Measurements from ENCODE around the gene SRD5A1.
"Not testable (repeated sequence)": the region's sequence is repeated elsewhere in the genome, so short reads cannot be mapped to it uniquely, and the experiment has no call there.

The SRD5A1 gene

DNA sequence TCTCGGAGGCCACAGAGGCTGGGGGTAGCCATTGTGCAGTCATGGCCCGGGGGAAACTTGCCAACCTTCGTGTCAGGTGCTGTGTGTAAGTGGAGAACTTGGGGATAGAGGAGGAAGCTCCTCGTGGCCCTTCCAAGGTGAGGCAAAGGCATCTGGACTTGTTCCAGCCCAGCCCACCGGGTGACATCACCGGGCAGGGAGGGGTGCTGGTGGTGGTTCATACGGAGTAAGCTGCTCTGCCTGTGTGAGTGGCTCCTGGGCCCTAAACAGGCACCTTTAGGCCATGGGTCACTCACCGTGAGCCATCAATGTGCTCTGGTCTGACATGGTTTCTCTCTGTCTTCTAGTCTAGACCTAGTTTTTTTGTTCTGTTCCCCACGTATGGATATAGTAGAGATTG lies 35.5 kb downstream of the SRD5A1 start:
- H3K27ac ChIP-seq (ENCODE audit: low read depth, low read length); H3K9ac ChIP-seq (ENCODE audit: low read depth, low read length); H3K4me3 ChIP-seq (ENCODE audit: low read depth, low read length); H3K36me3 ChIP-seq (ENCODE audit: control insufficient read depth, insufficient read depth, low read length); H3K27me3 ChIP-seq (ENCODE audit: control insufficient read depth, insufficient read depth, low read length); H3K9me3 ChIP-seq (ENCODE audit: control insufficient read depth, insufficient read depth, low read length); H3K4me1 ChIP-seq (ENCODE audit: control insufficient read depth, insufficient read depth, low read length): not testable (repeated sequence)

GRCh38 chr5:6673031-6673430 lies 39.8 kb downstream of the SRD5A1 start:
- H3K9ac ChIP-seq (ENCODE audit: low read depth, low read length), result no peak overlapping the region
- H3K27me3 ChIP-seq (ENCODE audit: control insufficient read depth, insufficient read depth, low read length), result no peaks in the 10 kb centered on the region
- peaks cover 8% of the 10 kb centered on the region; the same call in 1 of the 2 replicates for H3K9me3 ChIP-seq (ENCODE audit: control insufficient read depth, insufficient read depth, low read length)
- H3K27ac ChIP-seq (ENCODE audit: low read depth, low read length), result no peak overlapping the region
- no peaks in the 10 kb centered on the region for H3K4me1 ChIP-seq (ENCODE audit: control insufficient read depth, insufficient read depth, low read length)
- H3K4me3 ChIP-seq (ENCODE audit: low read depth, low read length), result no peak overlapping the region
- H3K36me3 ChIP-seq (ENCODE audit: control insufficient read depth, insufficient read depth, low read length), result no peaks in the 10 kb centered on the region

GRCh38 chr5:6673963-6674362 lies 40.7 kb downstream of the SRD5A1 start:
- Histone ChIP-seq H3K9me3 (ENCODE audit: control insufficient read depth, insufficient read depth, low read length) (peaks cover 8% of the 10 kb centered on the region; the same call in 1 of the 2 replicates), H3K36me3 (ENCODE audit: control insufficient read depth, insufficient read depth, low read length) (no peaks in the 10 kb centered on the region), H3K27ac (ENCODE audit: low read depth, low read length) (no peak overlapping the region), H3K4me1 (ENCODE audit: control insufficient read depth, insufficient read depth, low read length) (no peaks in the 10 kb centered on the region), H3K27me3 (ENCODE audit: control insufficient read depth, insufficient read depth, low read length) (no peaks in the 10 kb centered on the region), H3K9ac (ENCODE audit: low read depth, low read length) (no peak overlapping the region), H3K4me3 (ENCODE audit: low read depth, low read length) (no peak overlapping the region)

DNA sequence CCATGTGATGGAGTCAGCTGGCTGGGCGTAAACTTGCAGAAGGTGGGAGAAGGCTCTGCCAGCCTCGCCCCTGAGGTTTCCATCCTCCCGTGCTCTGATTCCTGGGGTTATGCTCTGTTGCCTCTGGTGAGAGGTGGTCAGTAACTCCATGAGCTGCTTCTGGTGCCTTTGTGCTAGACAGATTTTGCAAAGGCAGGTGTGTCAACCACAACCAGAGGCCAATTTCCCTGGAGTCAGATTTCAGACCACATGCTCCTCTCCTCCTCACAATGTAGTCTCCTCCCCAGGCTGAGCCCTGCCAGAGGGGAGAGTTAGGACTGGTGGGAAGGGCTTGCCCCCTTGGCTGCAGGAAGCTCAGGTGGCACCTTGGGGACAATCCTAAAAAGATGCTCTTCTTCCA lies 41.2 kb downstream of the SRD5A1 start:
- H3K4me3 ChIP-seq (ENCODE audit: low read depth, low read length), result no peak overlapping the region
- no peak overlapping the region for H3K9ac ChIP-seq (ENCODE audit: low read depth, low read length)
- H3K27me3 ChIP-seq (ENCODE audit: control insufficient read depth, insufficient read depth, low read length), result no peaks in the 10 kb centered on the region
- H3K9me3 ChIP-seq (ENCODE audit: control insufficient read depth, insufficient read depth, low read length), result peaks cover 8% of the 10 kb centered on the region; the same call in 1 of the 2 replicates
- H3K4me1 ChIP-seq (ENCODE audit: control insufficient read depth, insufficient read depth, low read length), result no peaks in the 10 kb centered on the region
- H3K27ac ChIP-seq (ENCODE audit: low read depth, low read length), result no peak overlapping the region
- H3K36me3 ChIP-seq (ENCODE audit: control insufficient read depth, insufficient read depth, low read length), result no peaks in the 10 kb centered on the region

GRCh38 chr5:6674886-6675285 lies 41.6 kb downstream of the SRD5A1 start:
- Histone ChIP-seq H3K27me3 (ENCODE audit: control insufficient read depth, insufficient read depth, low read length) (no peaks in the 10 kb centered on the region), H3K36me3 (ENCODE audit: control insufficient read depth, insufficient read depth, low read length) (no peaks in the 10 kb centered on the region), H3K4me3 (ENCODE audit: low read depth, low read length) (no peak overlapping the region), H3K9me3 (ENCODE audit: control insufficient read depth, insufficient read depth, low read length) (peaks cover 8% of the 10 kb centered on the region; the same call in 1 of the 2 replicates), H3K4me1 (ENCODE audit: control insufficient read depth, insufficient read depth, low read length) (no peaks in the 10 kb centered on the region), H3K27ac (ENCODE audit: low read depth, low read length) (no peak overlapping the region), H3K9ac (ENCODE audit: low read depth, low read length) (no peak overlapping the region)

DNA sequence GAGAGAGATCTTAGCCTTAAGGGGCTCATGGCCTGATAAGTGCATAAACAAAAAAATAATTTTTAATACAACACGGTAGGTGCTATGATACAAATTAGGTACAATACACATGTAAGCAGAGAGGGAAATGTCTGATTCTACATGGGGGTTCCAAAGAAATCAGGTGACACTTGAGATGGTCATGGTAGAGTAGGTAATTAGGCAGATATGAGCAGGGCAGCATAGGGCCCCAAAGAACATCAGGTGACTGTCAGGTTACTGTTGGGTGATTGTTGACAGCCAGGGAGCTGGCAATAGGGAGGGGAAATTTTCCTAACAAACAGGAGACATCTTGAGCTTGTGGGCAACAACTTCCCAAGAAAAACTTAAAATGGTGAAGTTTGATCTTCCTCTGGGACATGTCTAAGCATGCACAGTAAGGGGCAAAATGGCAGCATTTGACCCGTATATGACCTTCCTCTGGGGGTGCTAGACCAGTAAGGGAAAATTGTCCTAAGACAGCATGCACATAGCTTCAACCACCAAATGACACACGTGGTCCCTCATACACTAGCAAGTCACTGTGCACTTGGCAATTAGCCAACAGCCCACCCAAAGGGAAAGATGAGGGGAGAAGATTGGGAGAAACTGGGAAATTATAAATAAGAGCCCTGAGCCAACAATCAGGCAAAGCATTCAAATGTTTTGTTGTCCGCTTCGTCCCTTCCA lies 42.7 kb downstream of the SRD5A1 start:
- no peaks in the 10 kb centered on the region for H3K4me1 ChIP-seq (ENCODE audit: control insufficient read depth, insufficient read depth, low read length)

DNA sequence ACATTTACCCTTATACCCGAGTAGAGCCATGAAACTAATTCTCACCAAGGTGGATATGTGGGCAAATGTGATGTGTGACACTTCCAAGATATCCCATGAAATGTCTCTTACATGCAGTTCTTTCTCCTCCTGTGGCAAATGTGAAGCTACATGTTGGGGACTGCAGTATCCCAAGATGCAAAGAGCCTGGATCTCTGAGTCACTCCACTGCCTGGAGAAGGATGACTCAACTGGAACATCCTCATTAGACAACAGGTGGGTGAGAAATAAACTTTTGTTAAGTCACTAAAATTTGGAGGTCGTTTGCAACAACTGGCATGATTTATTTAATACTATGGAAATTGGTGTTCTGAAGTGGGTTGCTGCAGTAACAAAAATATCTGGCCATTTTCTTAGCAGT lies 43.5 kb downstream of the SRD5A1 start:
- Histone ChIP-seq H3K4me3 (ENCODE audit: low read depth, low read length) (no peak overlapping the region), H3K36me3 (ENCODE audit: control insufficient read depth, insufficient read depth, low read length) (no peaks in the 10 kb centered on the region), H3K27ac (ENCODE audit: low read depth, low read length) (no peak overlapping the region), H3K9me3 (ENCODE audit: control insufficient read depth, insufficient read depth, low read length) (peaks cover 8% of the 10 kb centered on the region; the same call in 1 of the 2 replicates), H3K4me1 (ENCODE audit: control insufficient read depth, insufficient read depth, low read length) (no peaks in the 10 kb centered on the region), H3K27me3 (ENCODE audit: control insufficient read depth, insufficient read depth, low read length) (no peaks in the 10 kb centered on the region), H3K9ac (ENCODE audit: low read depth, low read length) (no peak overlapping the region)

More for the DNA sequence above, 42.7 kb downstream of the SRD5A1 start:
- Histone ChIP-seq H3K27me3 (ENCODE audit: control insufficient read depth, insufficient read depth, low read length) (no peaks in the 10 kb centered on the region), H3K4me3 (ENCODE audit: low read depth, low read length) (no peak overlapping the region), H3K9me3 (ENCODE audit: control insufficient read depth, insufficient read depth, low read length) (peaks cover 8% of the 10 kb centered on the region; the same call in 1 of the 2 replicates), H3K36me3 (ENCODE audit: control insufficient read depth, insufficient read depth, low read length) (no peaks in the 10 kb centered on the region), H3K9ac (ENCODE audit: low read depth, low read length) (no peak overlapping the region), H3K27ac (ENCODE audit: low read depth, low read length) (no peak overlapping the region)

DNA sequence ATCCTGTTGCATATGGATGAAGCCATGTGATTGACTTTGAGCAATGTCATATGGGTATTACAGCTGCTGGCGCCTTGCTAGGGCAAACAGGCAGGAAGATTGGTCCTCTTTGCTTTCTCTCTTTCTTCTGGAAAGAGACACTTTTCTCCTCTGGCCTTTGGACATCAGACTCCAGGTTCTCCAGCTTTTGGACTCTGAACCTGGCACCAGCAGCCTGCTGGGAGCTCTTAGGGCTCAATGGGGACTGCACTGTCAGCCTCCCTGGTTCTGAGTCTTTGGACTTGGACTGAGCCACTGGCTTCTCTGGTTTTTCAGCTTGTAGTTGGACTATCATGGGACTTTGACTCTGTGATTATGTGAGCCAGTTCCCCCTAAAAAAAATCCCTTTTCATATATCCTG lies 45.1 kb downstream of the SRD5A1 start:
- Histone ChIP-seq H3K9ac (ENCODE audit: low read depth, low read length) (no peak overlapping the region), H3K27me3 (ENCODE audit: control insufficient read depth, insufficient read depth, low read length) (no peaks in the 10 kb centered on the region), H3K4me3 (ENCODE audit: low read depth, low read length) (no peak overlapping the region), H3K27ac (ENCODE audit: low read depth, low read length) (no peak overlapping the region), H3K36me3 (ENCODE audit: control insufficient read depth, insufficient read depth, low read length) (no peaks in the 10 kb centered on the region), H3K9me3 (ENCODE audit: control insufficient read depth, insufficient read depth, low read length) (peaks cover 5% of the 10 kb centered on the region; the same call in 1 of the 2 replicates), H3K4me1 (ENCODE audit: control insufficient read depth, insufficient read depth, low read length) (no peaks in the 10 kb centered on the region)

GRCh38 chr5:6680922-6681321 lies 47.7 kb downstream of the SRD5A1 start:
- H3K36me3 ChIP-seq (ENCODE audit: control insufficient read depth, insufficient read depth, low read length), result no peaks in the 10 kb centered on the region
- H3K27me3 ChIP-seq (ENCODE audit: control insufficient read depth, insufficient read depth, low read length), result no peaks in the 10 kb centered on the region; the same call in 1 of the 2 replicates
- no peak overlapping the region for H3K9ac ChIP-seq (ENCODE audit: low read depth, low read length)
- no peak overlapping the region for H3K4me3 ChIP-seq (ENCODE audit: low read depth, low read length)
- no peak overlapping the region for H3K27ac ChIP-seq (ENCODE audit: low read depth, low read length)
- no peaks in the 10 kb centered on the region for H3K9me3 ChIP-seq (ENCODE audit: control insufficient read depth, insufficient read depth, low read length)
- H3K4me1 ChIP-seq (ENCODE audit: control insufficient read depth, insufficient read depth, low read length), result no peaks in the 10 kb centered on the region

DNA sequence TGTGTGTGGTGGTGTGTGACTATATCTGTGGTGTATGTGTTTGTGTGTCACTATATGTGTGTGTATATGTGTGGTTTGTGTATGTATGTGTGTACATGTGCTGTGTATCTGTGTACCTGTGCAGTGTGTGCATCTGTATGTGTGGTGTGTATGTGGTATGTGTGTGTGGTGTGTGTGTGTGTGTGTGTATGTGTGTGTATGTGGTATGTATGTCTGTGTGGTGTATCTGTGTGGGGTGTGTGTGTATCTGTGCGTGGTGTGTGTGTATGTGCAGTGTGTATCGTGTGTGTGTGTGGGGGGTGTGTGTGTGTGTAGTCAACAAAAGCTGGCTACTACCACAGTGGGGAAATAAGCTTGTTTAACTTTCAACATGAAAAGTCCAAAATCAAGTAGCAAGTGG lies 48.4 kb downstream of the SRD5A1 start:
- no peaks in the 10 kb centered on the region for H3K4me1 ChIP-seq (ENCODE audit: control insufficient read depth, insufficient read depth, low read length)
- no peaks in the 10 kb centered on the region for H3K36me3 ChIP-seq (ENCODE audit: control insufficient read depth, insufficient read depth, low read length)
- H3K9me3 ChIP-seq (ENCODE audit: control insufficient read depth, insufficient read depth, low read length), result no peaks in the 10 kb centered on the region
- no peak overlapping the region for H3K9ac ChIP-seq (ENCODE audit: low read depth, low read length)
- H3K27ac ChIP-seq (ENCODE audit: low read depth, low read length), result no peak overlapping the region
- H3K4me3 ChIP-seq (ENCODE audit: low read depth, low read length), result no peak overlapping the region
- H3K27me3 ChIP-seq (ENCODE audit: control insufficient read depth, insufficient read depth, low read length), result no peaks in the 10 kb centered on the region; the same call in 1 of the 2 replicates

DNA sequence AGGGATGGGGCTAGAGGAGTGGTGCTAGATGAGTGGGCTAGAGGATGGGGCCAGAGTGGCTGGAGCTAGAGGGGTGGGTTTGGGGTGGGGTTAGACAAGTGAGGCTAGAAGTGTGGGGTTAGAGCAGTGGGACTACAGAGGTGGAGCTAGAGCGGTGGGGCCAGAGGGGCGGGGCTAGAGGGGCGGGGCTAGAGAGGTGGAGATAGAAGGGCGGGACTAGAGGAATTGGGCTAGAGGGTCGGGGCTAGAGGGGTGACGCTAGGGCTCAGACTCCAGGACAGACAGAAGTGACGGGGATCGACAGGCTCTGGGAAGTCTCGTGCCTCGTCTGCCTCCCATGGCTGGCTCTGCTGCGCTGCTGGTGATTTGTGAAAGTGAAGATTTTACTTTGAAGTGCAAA lies 49.0 kb downstream of the SRD5A1 start:
- Histone ChIP-seq H3K4me1 (ENCODE audit: control insufficient read depth, insufficient read depth, low read length) (no peaks in the 10 kb centered on the region), H3K27me3 (ENCODE audit: control insufficient read depth, insufficient read depth, low read length) (peaks cover under 1% of the 10 kb centered on the region), H3K9ac (ENCODE audit: low read depth, low read length) (no peak overlapping the region), H3K9me3 (ENCODE audit: control insufficient read depth, insufficient read depth, low read length) (no peaks in the 10 kb centered on the region), H3K4me3 (ENCODE audit: low read depth, low read length) (no peak overlapping the region), H3K36me3 (ENCODE audit: control insufficient read depth, insufficient read depth, low read length) (no peaks in the 10 kb centered on the region), H3K27ac (ENCODE audit: low read depth, low read length) (no peak overlapping the region)
